Measurements from ENCODE around the gene HOXC13. TPM values are rescaled to one million over a fixed set of nuclear protein-coding genes. Genes with fewer than 3 reads are reported as not detected.
A peak's percentile ranks its signal among the peaks of the same experiment; 100 is the strongest.

HOXC13 gene
- total and polyA plus RNA-seq, 9 of the 15 experiments (the other 6 are each of a cell fraction or from before 2014, with no cell fraction given): 0.03 to 0.29 (median 0.17) TPM; not detected in 2

DNA sequence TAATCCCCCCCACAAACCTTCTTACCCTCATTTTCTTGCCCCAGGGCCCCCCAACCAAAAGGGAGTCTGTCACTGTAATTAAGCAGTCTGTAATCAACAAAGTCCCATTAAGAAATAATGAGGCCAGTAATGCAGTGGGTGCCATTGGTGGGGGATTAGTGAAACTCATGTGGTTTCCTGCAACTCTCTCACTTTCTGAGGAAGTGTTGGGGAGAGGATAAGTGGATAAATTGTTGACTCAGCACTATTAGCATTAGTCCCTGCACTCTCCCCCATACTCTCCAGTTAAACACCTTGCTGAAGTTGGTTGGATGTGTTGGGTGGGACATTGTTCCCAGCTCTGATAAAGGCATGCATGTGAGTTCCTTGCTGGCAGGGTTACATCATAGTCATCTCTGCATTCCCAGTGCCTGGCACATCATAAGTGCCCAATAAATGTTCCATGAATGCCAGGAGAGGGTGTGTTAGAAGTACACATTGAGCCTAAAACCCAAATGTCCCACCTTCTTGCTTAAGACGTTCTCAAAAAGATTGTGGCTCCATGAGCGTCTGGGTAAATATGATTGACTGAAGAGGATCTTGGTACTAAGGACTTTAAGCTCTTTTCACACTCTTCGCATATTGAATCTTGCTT lies 45.8 kb upstream of the HOXC13 start (continued):
- TF ChIP-seq CEBPZ (IDR thresholded peaks at IDR 0.05; ENCODE audit: borderline replicate concordance, low read depth, low read length) (no peak), ZNF764 (CRISPR knock-in tag; IDR thresholded peaks at IDR 0.05; ENCODE audit: low read depth) (no peak), ZNF316 (IDR thresholded peaks at IDR 0.05) (peak; percentile 89), SNAPC5 (CRISPR knock-in tag; IDR thresholded peaks at IDR 0.05) (no peak)

DNA sequence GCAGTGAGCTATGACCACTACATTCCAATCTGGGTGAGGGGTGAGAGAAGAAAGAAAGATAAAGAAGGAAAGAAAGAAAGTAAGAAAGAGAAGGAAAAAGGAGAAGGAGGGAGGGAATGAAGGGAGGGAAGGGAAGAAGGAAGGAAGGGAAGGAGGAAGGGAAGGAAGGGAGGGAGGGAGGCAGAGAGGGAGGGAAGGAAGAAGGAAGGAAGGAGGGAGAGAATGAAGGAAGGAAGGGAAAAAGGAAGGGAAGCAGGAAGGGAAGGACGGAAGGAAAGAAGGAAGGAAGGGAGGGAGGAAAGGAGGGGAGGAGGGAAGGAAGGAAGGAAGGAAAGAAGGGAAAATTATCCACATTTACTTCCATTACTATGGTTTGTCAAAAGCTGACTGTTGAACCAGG lies 39.4 kb upstream of the HOXC13 start:
- Histone ChIP-seq H3K27me3 (ENCODE audit: control insufficient read depth in 2 of 2, insufficient read depth in 2 of 2, low read length in 2 of 2) (peaks cover 0 to 6% of the 10 kb centered on the region in 2 experiments; a peak in 4 of 5 replicates), H2AFZ (ENCODE audit: low read depth, low read length) (no peak overlapping the region), H3K9me1 (ENCODE audit: control insufficient read depth, insufficient read depth, low read length) (no peaks in the 10 kb centered on the region), H3K27ac (ENCODE audit: extremely low read depth, low read depth, low read length) (no peak overlapping the region), H3K9me3 (replicated peaks; ENCODE audit: control insufficient read depth, insufficient read depth, low read depth, low read length) (no peaks in the 10 kb centered on the region), H3K9ac (ENCODE audit: insufficient read depth in 1 of 2, low read depth in 2 of 2, low read length in 2 of 2) (no peak overlapping the region), H3K36me3 (ENCODE audit: control insufficient read depth, insufficient read depth, low read length) (no peaks in the 10 kb centered on the region), H4K20me1 (replicated peaks; ENCODE audit: control insufficient read depth, insufficient read depth, low read length) (no peaks in the 10 kb centered on the region; the same call in 1 of the 2 replicates), H3K79me2 (ENCODE audit: control insufficient read depth, insufficient read depth, low read length) (no peaks in the 10 kb centered on the region), H3K4me2 (ENCODE audit: insufficient read depth, low read length) (no peak overlapping the region), H3K4me1 (replicated peaks in 1 of 2; ENCODE audit: control insufficient read depth in 2 of 2, insufficient read depth in 2 of 2, low read length in 2 of 2) (no peaks in the 10 kb centered on the region), H3K4me3 (no peak overlapping the region)
- no peak for DNase-seq (ENCODE audit: extremely low read depth in 1 of 4, low spot score in 3 of 4)
- FAIRE-seq: no peak
- ChIA-PET POLR2A (no interaction called here), CTCF (ENCODE audit: low intra/inter-chr PET ratio) (no interaction called here)
- BruUV-seq (replicated peaks): no TSS peak
- in situ Hi-C loops (cut with MboI): no loop called here
- 0 out of 2 replicates have a peak, but pooled peaks have one; percentile 47 for TF ChIP-seq HBP1 (CRISPR knock-in tag; IDR thresholded peaks at IDR 0.05)
- no peak for TF ChIP-seq ZNF589 (CRISPR knock-in tag; IDR thresholded peaks at IDR 0.05; ENCODE audit: low read depth)
- no peak for TF ChIP-seq MCM7 (IDR thresholded peaks at IDR 0.05)
- TF ChIP-seq, protein P1, sequence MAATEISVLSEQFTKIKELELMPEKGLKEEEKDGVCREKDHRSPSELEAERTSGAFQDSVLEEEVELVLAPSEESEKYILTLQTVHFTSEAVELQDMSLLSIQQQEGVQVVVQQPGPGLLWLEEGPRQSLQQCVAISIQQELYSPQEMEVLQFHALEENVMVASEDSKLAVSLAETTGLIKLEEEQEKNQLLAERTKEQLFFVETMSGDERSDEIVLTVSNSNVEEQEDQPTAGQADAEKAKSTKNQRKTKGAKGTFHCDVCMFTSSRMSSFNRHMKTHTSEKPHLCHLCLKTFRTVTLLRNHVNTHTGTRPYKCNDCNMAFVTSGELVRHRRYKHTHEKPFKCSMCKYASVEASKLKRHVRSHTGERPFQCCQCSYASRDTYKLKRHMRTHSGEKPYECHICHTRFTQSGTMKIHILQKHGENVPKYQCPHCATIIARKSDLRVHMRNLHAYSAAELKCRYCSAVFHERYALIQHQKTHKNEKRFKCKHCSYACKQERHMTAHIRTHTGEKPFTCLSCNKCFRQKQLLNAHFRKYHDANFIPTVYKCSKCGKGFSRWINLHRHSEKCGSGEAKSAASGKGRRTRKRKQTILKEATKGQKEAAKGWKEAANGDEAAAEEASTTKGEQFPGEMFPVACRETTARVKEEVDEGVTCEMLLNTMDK (IDR thresholded peaks at IDR 0.05; ENCODE audit: borderline replicate concordance, insufficient read depth, low read depth, low read length, poor library complexity, severe bottlenecking): no peak
- TF ChIP-seq OTX1 (CRISPR knock-in tag; IDR thresholded peaks at IDR 0.05): peak; percentile 34; the same call in 1 of the 2 replicates
- TF ChIP-seq ZNF512 (tag; IDR thresholded peaks at IDR 0.05): peak; percentile 64
- TF ChIP-seq NCOA2 (IDR thresholded peaks at IDR 0.05; ENCODE audit: partially characterized antibody in 2 of 2): no peak
- WGBS (ENCODE audit: insufficient coverage, low coverage, missing lambda C conversion rate): 8% methylated on average over 1 of the region's 1 CpG
- intact Hi-C loops (cut with micrococcal nuclease): no loop called here
- no peak for ATAC-seq

Data from K562 (cell line).